ENCODE data around the gene CNTLN. TPM values are rescaled to one million over a fixed set of nuclear protein-coding genes. Genes with fewer than 3 reads are reported as not detected.

The CNTLN gene
- total and polyA plus RNA-seq, 9 of the 15 experiments (the other 6 are each of a cell fraction or from before 2014, with no cell fraction given) = 0.08 TPM; not detected in 8

- TF ChIP-seq REST (IDR thresholded peaks at IDR 0.05; ENCODE audit: borderline replicate concordance) (no peak), REST (CRISPR knock-in tag; IDR thresholded peaks at IDR 0.05; ENCODE audit: low read depth) (no peak), HMBOX1 (IDR thresholded peaks at IDR 0.05) (no peak), ZNF311 (CRISPR knock-in tag; IDR thresholded peaks at IDR 0.05) (no peak), ZNF239 (CRISPR knock-in tag; IDR thresholded peaks at IDR 0.05) (no peak), HNRNPH1 (optimal IDR thresholded peaks at IDR 0.05; ENCODE audit: low read depth, low read length) (no peak), THAP7 (CRISPR knock-in tag; IDR thresholded peaks at IDR 0.05) (no peak)
Measured at GRCh38 chr9:17503196-17503595, 368.4 kb downstream of the CNTLN start (continued).
